ENCODE data around the gene IL4. TPM values are rescaled to one million over a fixed set of nuclear protein-coding genes. Genes with fewer than 3 reads are reported as not detected.

The IL4 gene
- total RNA-seq, 1 donor from 2014 or later = not detected

- intact Hi-C loops (cut with DNase I) = no loop called here
Observed at GRCh38 chr5:132655821-132656773, 17.7 kb upstream of the IL4 start.

DNA sequence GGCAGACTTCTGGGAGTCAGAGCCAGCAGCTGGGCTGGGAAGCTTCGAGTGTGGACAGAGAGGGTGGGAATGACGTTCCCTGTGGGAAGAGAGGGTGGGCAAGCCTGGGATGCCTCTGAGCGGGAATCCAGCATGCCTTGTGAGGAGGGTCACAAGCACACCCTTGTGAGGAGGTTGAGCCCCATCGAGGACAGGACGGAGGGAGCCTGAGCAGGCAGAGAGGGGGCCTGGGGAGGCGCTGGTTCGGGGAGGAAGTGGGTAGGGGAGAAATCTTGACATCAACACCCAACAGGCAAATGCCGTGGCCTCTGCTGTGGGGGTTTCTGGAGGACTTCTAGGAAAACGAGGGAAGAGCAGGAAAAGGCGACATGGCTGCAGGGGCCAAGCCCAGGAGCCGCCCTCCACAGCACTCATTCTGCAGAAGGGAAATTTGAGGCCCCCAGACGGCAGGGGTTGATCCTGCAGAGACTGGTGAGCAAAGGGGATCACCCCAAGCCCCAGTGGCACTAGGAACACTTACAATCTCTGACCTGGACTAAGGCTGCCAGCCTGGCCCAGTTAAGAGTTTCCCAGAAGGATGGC lies 16.9 kb upstream of the IL4 start:
- intact Hi-C loops (cut with DNase I) = no loop called here
- Histone ChIP-seq H3K36me3 (no peaks in the 10 kb centered on the region), H3K4me1 (peaks cover 12% of the 10 kb centered on the region), H3K4me3 (peak overlapping the region; percentile 45), H3K27me3 (ENCODE audit: low read depth) (peaks cover 36% of the 10 kb centered on the region), H3K9me3 (no peaks in the 10 kb centered on the region), H3K27ac (no peak overlapping the region)
- TF ChIP-seq, protein P1, sequence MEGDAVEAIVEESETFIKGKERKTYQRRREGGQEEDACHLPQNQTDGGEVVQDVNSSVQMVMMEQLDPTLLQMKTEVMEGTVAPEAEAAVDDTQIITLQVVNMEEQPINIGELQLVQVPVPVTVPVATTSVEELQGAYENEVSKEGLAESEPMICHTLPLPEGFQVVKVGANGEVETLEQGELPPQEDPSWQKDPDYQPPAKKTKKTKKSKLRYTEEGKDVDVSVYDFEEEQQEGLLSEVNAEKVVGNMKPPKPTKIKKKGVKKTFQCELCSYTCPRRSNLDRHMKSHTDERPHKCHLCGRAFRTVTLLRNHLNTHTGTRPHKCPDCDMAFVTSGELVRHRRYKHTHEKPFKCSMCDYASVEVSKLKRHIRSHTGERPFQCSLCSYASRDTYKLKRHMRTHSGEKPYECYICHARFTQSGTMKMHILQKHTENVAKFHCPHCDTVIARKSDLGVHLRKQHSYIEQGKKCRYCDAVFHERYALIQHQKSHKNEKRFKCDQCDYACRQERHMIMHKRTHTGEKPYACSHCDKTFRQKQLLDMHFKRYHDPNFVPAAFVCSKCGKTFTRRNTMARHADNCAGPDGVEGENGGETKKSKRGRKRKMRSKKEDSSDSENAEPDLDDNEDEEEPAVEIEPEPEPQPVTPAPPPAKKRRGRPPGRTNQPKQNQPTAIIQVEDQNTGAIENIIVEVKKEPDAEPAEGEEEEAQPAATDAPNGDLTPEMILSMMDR (IDR thresholded peaks at IDR 0.05) = no peak
- DNase-seq (no peak), ATAC-seq (no peak)

More at GRCh38 chr5:132655821-132656773, 17.7 kb upstream of the IL4 start:
- peak; percentile 51 to 70 for ATAC-seq
- Histone ChIP-seq H3K9me3 (no peaks in the 10 kb centered on the region), H3K4me1 (peaks cover 12% of the 10 kb centered on the region), H3K27ac (no peak overlapping the region), H3K36me3 (no peaks in the 10 kb centered on the region), H3K27me3 (ENCODE audit: low read depth) (peaks cover 36% of the 10 kb centered on the region), H3K4me3 (peak overlapping the region; percentile 45)
- TF ChIP-seq, protein P1 (IDR thresholded peaks at IDR 0.05) = no peak
- no peak for DNase-seq

DNA sequence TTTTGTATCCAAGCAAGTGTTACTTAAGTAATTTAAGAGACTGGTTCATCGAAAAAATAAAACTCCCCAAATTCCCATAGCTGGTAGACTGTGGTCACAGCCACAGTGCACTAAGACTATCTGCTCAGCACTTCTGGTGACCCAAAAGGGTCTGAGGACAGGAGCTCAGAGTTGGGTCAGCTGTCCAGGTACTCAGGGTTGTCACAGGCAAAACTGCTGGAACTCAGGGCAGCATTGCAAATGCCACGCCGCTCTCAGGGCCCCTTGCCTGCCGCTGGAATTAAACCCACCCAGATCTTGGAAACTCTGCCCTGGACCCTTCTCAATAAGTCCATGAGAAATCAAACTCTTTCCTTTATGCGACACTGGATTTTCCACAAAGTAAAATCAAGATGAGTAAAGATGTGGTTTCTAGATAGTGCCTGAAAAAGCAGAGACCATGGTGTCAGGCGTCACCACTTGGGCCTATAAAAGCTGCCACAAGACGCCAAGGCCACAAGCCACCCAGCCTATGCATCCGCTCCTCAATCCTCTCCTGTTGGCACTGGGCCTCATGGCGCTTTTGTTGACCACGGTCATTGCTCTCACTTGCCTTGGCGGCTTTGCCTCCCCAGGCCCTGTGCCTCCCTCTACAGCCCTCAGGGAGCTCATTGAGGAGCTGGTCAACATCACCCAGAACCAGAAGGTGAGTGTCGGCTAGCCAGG lies 16.0 kb upstream of the IL4 start, which contains the start of gene IL13:
Gene IL13 (plus strand): TSS at position 498 of the 705 bp plus-strand sequence. CDS start 14 bp downstream, at position 512.
- DNase-seq = no peak
- Histone ChIP-seq H3K27me3 (ENCODE audit: low read depth) (peaks cover 36% of the 10 kb centered on the region), H3K36me3 (no peaks in the 10 kb centered on the region), H3K9me3 (no peaks in the 10 kb centered on the region), H3K4me1 (peaks cover 12% of the 10 kb centered on the region), H3K4me3 (no peak within 1 kb of the TSS), H3K27ac (no peak within 1 kb of the TSS)
- TF ChIP-seq, protein P1 (IDR thresholded peaks at IDR 0.05) = no peak
- no peak for ATAC-seq
- intact Hi-C loops (cut with DNase I) = no loop called here

GRCh38 chr5:132658381-132659302 lies 15.1 kb upstream of the IL4 start:
- peaks cover 36% of the 10 kb centered on the region for H3K27me3 ChIP-seq (ENCODE audit: low read depth)
- peaks cover 12% of the 10 kb centered on the region for H3K4me1 ChIP-seq
- H3K36me3 ChIP-seq = no peaks in the 10 kb centered on the region
- no peak overlapping the region for H3K27ac ChIP-seq
- intact Hi-C loops (cut with DNase I) = no loop called here
- TF ChIP-seq, protein P1 (IDR thresholded peaks at IDR 0.05) = no peak
- H3K9me3 ChIP-seq = no peaks in the 10 kb centered on the region
- H3K4me3 ChIP-seq = no peak overlapping the region
- ATAC-seq = no peak
- DNase-seq = no peak

Data from lower lobe of right lung (tissue), 2 donors.